H9 (cell line): Measurements from ENCODE around the gene FAIM2. TPM values are rescaled to one million over a fixed set of nuclear protein-coding genes. Genes with fewer than 3 reads are reported as not detected.

ENCODE experiments used
- DNase-seq: peaks from one replicate; pipeline ENCODE4 v3.0.0-alpha.2; 2017
- H2AFZ ChIP-seq: one replicate; pipeline ENCODE4 v1.6.1; 2013; ENCODE audit warnings: mild to moderate bottlenecking, low read length, control low read depth, moderate library complexity
- H2AK5ac ChIP-seq: 2 replicates; pipeline ENCODE4 v1.6.1; 2013; ENCODE audit warnings: low read length, control low read depth, mixed read lengths; ENCODE audit not compliant: insufficient read length
- H2BK120ac ChIP-seq: one replicate; pipeline ENCODE4 v1.6.1; 2013; ENCODE audit warnings: low read depth, mild to moderate bottlenecking, low read length, control low read depth, inconsistent platforms; ENCODE audit not compliant: poor library complexity, severe bottlenecking
- H2BK12ac ChIP-seq: 2 replicates; pipeline ENCODE4 v1.6.1; 2013; ENCODE audit warnings: low read length, control low read depth, mixed read lengths, low read depth; ENCODE audit not compliant: insufficient read length
- H2BK15ac ChIP-seq: 2 replicates; pipeline ENCODE4 v1.6.1; 2013; ENCODE audit warnings: low read depth, low read length, control low read depth
- H2BK20ac ChIP-seq: one replicate; pipeline ENCODE4 v1.6.1; 2013; ENCODE audit warnings: low read depth, mild to moderate bottlenecking, low read length, control low read depth, inconsistent platforms; ENCODE audit not compliant: poor library complexity, severe bottlenecking
- H2BK5ac ChIP-seq: 2 replicates; pipeline ENCODE4 v1.6.1; 2013; ENCODE audit warnings: low read length, control low read depth, mixed read lengths; ENCODE audit not compliant: insufficient read length
- H3K14ac ChIP-seq: 2 replicates; pipeline ENCODE4 v1.6.1; 2013; ENCODE audit warnings: low read length, control low read depth; ENCODE audit not compliant: insufficient read depth
- H3K18ac ChIP-seq: 2 replicates; pipeline ENCODE4 v1.6.1; 2013; ENCODE audit warnings: low read depth, mild to moderate bottlenecking, mixed read lengths, low read length, control low read depth; ENCODE audit not compliant: insufficient read length
- H3K23ac ChIP-seq: 2 replicates; pipeline ENCODE4 v1.6.1; 2013; ENCODE audit warnings: low read length, control low read depth, mixed read lengths, low read depth; ENCODE audit not compliant: insufficient read length
- H3K23me2 ChIP-seq: 2 replicates; pipeline ENCODE4 v1.6.1; 2013; ENCODE audit warnings: low read depth, mild to moderate bottlenecking, mixed read lengths, low read length, control low read depth; ENCODE audit not compliant: insufficient read length, poor library complexity, severe bottlenecking
- H3K27ac ChIP-seq: 2 replicates; pipeline ENCODE4 v1.5.1; 2013; ENCODE audit warnings: low read length, control low read depth, mixed read lengths, low read depth; ENCODE audit not compliant: insufficient read length
- H3K27me3 ChIP-seq: 2 replicates; pipeline ENCODE4 v1.6.1; 2013; ENCODE audit warnings: low read length, control low read depth, inconsistent platforms; ENCODE audit not compliant: insufficient read depth
- H3K4ac ChIP-seq: 2 replicates; pipeline ENCODE4 v1.6.1; 2013; ENCODE audit warnings: low read depth, mild to moderate bottlenecking, control low read depth, inconsistent platforms, low read length, moderate library complexity
- H3K4me1 ChIP-seq: 2 replicates; pipeline ENCODE4 v1.6.1; 2013; ENCODE audit warnings: low read length, control low read depth, inconsistent platforms; ENCODE audit not compliant: insufficient read depth
- H3K4me2 ChIP-seq: 2 replicates; pipeline ENCODE4 v1.6.1; 2013; ENCODE audit warnings: low read length, control low read depth, mixed read lengths; ENCODE audit not compliant: insufficient read length, insufficient read depth
- H3K56ac ChIP-seq: 2 replicates; pipeline ENCODE4 v1.6.1; 2013; ENCODE audit warnings: low read depth, mild to moderate bottlenecking, mixed read lengths, low read length, control low read depth; ENCODE audit not compliant: insufficient read length
- H3K79me1 ChIP-seq: 2 replicates; pipeline ENCODE4 v1.6.1; 2013; ENCODE audit warnings: low read depth, mild to moderate bottlenecking, moderate library complexity, low read length, control low read depth, inconsistent platforms; ENCODE audit not compliant: insufficient read depth, poor library complexity, severe bottlenecking
- H3K79me2 ChIP-seq: 2 replicates; pipeline ENCODE4 v1.6.1; 2013; ENCODE audit warnings: low read length, control low read depth, inconsistent platforms; ENCODE audit not compliant: insufficient read depth
- H3K9ac ChIP-seq: 2 replicates; pipeline ENCODE4 v1.6.1; 2013; ENCODE audit warnings: low read length, control low read depth, mixed read lengths; ENCODE audit not compliant: insufficient read length; ENCODE audit errors: extremely low read depth
- H3K9me3 ChIP-seq: one replicate; pipeline ENCODE4 v1.6.1; 2013; ENCODE audit warnings: low read depth, low read length, inconsistent platforms; ENCODE audit not compliant: control insufficient read depth
- H3T11ph ChIP-seq: one replicate; pipeline ENCODE4 v1.6.1; 2013; ENCODE audit warnings: mild to moderate bottlenecking, low read length, control low read depth, inconsistent platforms
- H4K20me1 ChIP-seq: one replicate; pipeline ENCODE4 v1.6.1; 2013; ENCODE audit not compliant: control insufficient read depth, insufficient read length, insufficient read depth
- H4K5ac ChIP-seq: 2 replicates; pipeline ENCODE4 v1.6.1; 2013; ENCODE audit warnings: low read depth, mild to moderate bottlenecking, mixed read lengths, low read length, control low read depth; ENCODE audit not compliant: insufficient read length
- H4K8ac ChIP-seq: replicated peaks from 2 replicates; pipeline ENCODE4 v1.6.1; 2013; ENCODE audit warnings: low read length, control low read depth, mixed read lengths, low read depth; ENCODE audit not compliant: insufficient read length
- H4K91ac ChIP-seq: 2 replicates; pipeline ENCODE4 v1.6.1; 2013; ENCODE audit warnings: low read depth, mild to moderate bottlenecking, moderate library complexity, mixed read lengths, low read length, control low read depth; ENCODE audit not compliant: insufficient read length
- H3K27ac Mint-ChIP-seq, 3 experiments: 2 replicates in 2 of 3; 3 replicates in 1 of 3; pipeline ENCODE4 v1.8.0; 2020 to 2021; ENCODE audit warnings: mixed read lengths in 3 of 3, mild to moderate bottlenecking in 1 of 3, moderate library complexity in 1 of 3
- H3K27me3 Mint-ChIP-seq: 2 replicates; pipeline ENCODE4 v1.8.0; 2021; ENCODE audit warnings: low read depth, mild to moderate bottlenecking, moderate library complexity, mixed read lengths
- H3K36me3 Mint-ChIP-seq, 3 experiments: 2 replicates in 2 of 3; 3 replicates in 1 of 3; pipeline ENCODE4 v1.8.0; 2020 to 2021; ENCODE audit warnings: low read depth in 3 of 3, mixed read lengths in 3 of 3; ENCODE audit not compliant: insufficient read depth in 1 of 3
- H3K4me1 Mint-ChIP-seq, 2 experiments: 2 replicates each; pipeline ENCODE4 v1.8.0; 2020; ENCODE audit warnings: mixed read lengths in 2 of 2
- H3K4me3 Mint-ChIP-seq, 2 experiments: 2 replicates in 1 of 2; 3 replicates in 1 of 2; pipeline ENCODE4 v1.8.0; 2020 to 2021; ENCODE audit warnings: mild to moderate bottlenecking in 2 of 2, mixed read lengths in 2 of 2, moderate library complexity in 1 of 2
- H3K9me3 Mint-ChIP-seq, 2 experiments: 2 replicates in 1 of 2; 3 replicates in 1 of 2; pipeline ENCODE4 v1.8.0; 2020; ENCODE audit warnings: mild to moderate bottlenecking in 2 of 2, mixed read lengths in 2 of 2, moderate library complexity in 1 of 2
- WGBS: extraction: QIAGEN DNeasy Blood & Tissue Kit; methylation state at CpG from one replicate; pipeline ENCODE4 v1.1.7; 2013; ENCODE audit warnings: missing lambda C conversion rate, low lambda C conversion rate, mixed read lengths; ENCODE audit not compliant: insufficient read length; ENCODE audit errors: extremely low coverage; 5-methylcytosine and 5-hydroxymethylcytosine counted together
- long read RNA-seq: library from polyadenylated mRNA; unstranded; transcript quantifications from one replicate; pipeline ENCODE4 v2.0.0, GENCODE V29; 2020
- total RNA-seq: library from RNA; stranded (reverse); gene quantifications from 2 replicates; pipeline ENCODE4 v1.2.1, GENCODE V29; 2021
- TF ChIP-seq, protein P1 (sequence below): fragments of 200-600 bp; sonication (generic); conservative IDR thresholded peaks from 3 replicates; pipeline ENCODE4 v1.8.0; 2021; ENCODE audit warnings: antibody characterized with exemption, mild to moderate bottlenecking

The FAIM2 gene
- total RNA-seq, result 0.22 and 0.42 TPM in 2 replicates
- long read RNA-seq, partial matches to known transcripts, result 1 of 1 reads
- long read RNA-seq, other reads (novel, unspliced or antisense), result 0 of 1 reads

DNA sequence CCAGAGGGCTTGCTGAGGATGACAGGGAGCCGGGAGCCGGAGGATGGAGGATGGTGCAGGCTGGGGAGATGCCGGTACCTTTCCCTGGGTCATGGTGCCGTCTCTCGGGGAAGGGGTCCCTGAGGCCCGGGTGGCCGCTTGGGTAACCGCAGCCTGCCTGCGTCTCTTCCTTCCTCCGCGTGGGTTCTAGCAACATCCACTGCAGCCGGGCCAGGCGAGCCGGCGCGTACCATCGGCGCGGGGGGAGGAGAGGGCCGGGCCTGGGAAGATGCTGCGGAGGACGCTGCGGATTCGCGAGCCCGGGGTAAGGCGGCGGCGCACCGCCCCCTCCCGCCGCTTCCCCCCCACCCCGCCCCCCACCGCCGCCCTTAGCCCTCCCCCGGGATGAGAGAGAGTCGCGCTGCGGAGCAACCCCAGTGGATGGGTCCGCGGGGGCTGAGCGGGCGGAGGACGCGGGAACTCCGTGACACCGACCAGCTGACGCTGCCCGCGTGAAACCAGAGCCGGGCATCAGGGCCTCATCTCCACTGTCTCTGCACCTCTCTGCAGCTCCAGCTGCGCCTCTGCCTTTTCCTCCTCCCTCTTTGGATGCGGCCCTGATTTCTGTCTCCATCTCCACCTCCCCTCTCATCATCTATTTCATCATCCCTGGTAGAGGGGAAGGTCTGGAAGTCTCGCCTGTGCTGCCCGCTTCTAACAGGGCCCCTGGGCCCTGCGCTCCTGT is at the start of gene FAIM2:
FAIM2 (minus strand) TSS at position 201 of the 724 bp plus-strand sequence; CDS start at position 93, 108 bp downstream.
- peak within 1 kb of the TSS; percentile 75 for H3K18ac ChIP-seq
- peak within 1 kb of the TSS; percentile 59 to 75 for H3K4me3 Mint-ChIP-seq
- no CpG with 5 or more reads among the region's 56 CpGs for WGBS

More for the DNA sequence above, at the start of gene FAIM2:
- Histone ChIP-seq H3K4me1 (no peaks in the 10 kb centered on the region), H4K20me1 (no peaks in the 10 kb centered on the region), H2AK5ac (no peak within 1 kb of the TSS), H3K4me2 (peak within 1 kb of the TSS; percentile 66), H3K4ac (no peak within 1 kb of the TSS), H3K23me2 (no peaks in the 10 kb centered on the region), H3K56ac (no peak within 1 kb of the TSS), H4K5ac (no peak within 1 kb of the TSS), H2BK15ac (no peak within 1 kb of the TSS), H3K9ac (no peak within 1 kb of the TSS), H3K79me2 (no peaks in the 10 kb centered on the region), H2BK120ac (peak within 1 kb of the TSS; percentile 1), H3K14ac (peak within 1 kb of the TSS; percentile 63), H3K9me3 (no peaks in the 10 kb centered on the region), H2AFZ (no peak within 1 kb of the TSS), H3K23ac (no peak within 1 kb of the TSS), H4K91ac (no peak within 1 kb of the TSS), H2BK5ac (no peak within 1 kb of the TSS), H2BK12ac (no peak within 1 kb of the TSS), H2BK20ac (no peak within 1 kb of the TSS), H4K8ac (no peak within 1 kb of the TSS), H3K27me3 (no peaks in the 10 kb centered on the region; the same call in 1 of the 2 replicates), H3T11ph (no peak within 1 kb of the TSS), H3K79me1 (no peaks in the 10 kb centered on the region), H3K27ac (no peak within 1 kb of the TSS)
- no peaks in the 10 kb centered on the region; a peak in 1 of 7 replicates for H3K36me3 Mint-ChIP-seq
- peaks cover 65% of the 10 kb centered on the region for H3K27me3 Mint-ChIP-seq
- TF ChIP-seq, protein P1, sequence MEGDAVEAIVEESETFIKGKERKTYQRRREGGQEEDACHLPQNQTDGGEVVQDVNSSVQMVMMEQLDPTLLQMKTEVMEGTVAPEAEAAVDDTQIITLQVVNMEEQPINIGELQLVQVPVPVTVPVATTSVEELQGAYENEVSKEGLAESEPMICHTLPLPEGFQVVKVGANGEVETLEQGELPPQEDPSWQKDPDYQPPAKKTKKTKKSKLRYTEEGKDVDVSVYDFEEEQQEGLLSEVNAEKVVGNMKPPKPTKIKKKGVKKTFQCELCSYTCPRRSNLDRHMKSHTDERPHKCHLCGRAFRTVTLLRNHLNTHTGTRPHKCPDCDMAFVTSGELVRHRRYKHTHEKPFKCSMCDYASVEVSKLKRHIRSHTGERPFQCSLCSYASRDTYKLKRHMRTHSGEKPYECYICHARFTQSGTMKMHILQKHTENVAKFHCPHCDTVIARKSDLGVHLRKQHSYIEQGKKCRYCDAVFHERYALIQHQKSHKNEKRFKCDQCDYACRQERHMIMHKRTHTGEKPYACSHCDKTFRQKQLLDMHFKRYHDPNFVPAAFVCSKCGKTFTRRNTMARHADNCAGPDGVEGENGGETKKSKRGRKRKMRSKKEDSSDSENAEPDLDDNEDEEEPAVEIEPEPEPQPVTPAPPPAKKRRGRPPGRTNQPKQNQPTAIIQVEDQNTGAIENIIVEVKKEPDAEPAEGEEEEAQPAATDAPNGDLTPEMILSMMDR, result no peak
- no peaks in the 10 kb centered on the region for H3K9me3 Mint-ChIP-seq
- H3K27ac Mint-ChIP-seq, result no peak within 1 kb of the TSS
- H3K4me1 Mint-ChIP-seq, result peaks cover 6 to 28% of the 10 kb centered on the region in 2 experiments
- peak; percentile 62 for DNase-seq
